Medulla oblongata (tissue), 1 donor: Measurements from ENCODE around the gene SLC38A1.
A peak's percentile ranks its signal among the peaks of the same experiment; 100 is the strongest.
"Not testable (repeated sequence)": the region's sequence is repeated elsewhere in the genome, so short reads cannot be mapped to it uniquely, and the experiment has no call there.

ENCODE experiments used
- DNase-seq: peaks from one replicate; pipeline ENCODE4 v3.0.0-alpha.2; 2015; ENCODE audit errors: extremely low spot score

SLC38A1 gene

GRCh38 chr12:46207644-46208043 lies 61.2 kb downstream of the SLC38A1 start:
- DNase-seq, result no peak

GRCh38 chr12:46206471-46206870 lies 62.4 kb downstream of the SLC38A1 start:
- DNase-seq, result no peak

GRCh38 chr12:46205294-46205693 lies 63.5 kb downstream of the SLC38A1 start:
- no peak for DNase-seq

GRCh38 chr12:46201284-46201789 lies 67.5 kb downstream of the SLC38A1 start:
- no peak for DNase-seq

GRCh38 chr12:46200551-46200950 lies 68.3 kb downstream of the SLC38A1 start:
- no peak for DNase-seq

GRCh38 chr12:46198913-46199312 lies 69.9 kb downstream of the SLC38A1 start:
- no peak for DNase-seq

- DNase-seq, result no peak
Observed at GRCh38 chr12:46197883-46198282, 71.0 kb downstream of the SLC38A1 start.

GRCh38 chr12:46190533-46190932 lies 78.3 kb downstream of the SLC38A1 start:
- DNase-seq, result not testable (repeated sequence)

- no peak for DNase-seq
Observed at GRCh38 chr12:46188170-46188569, 80.7 kb downstream of the SLC38A1 start.

- DNase-seq, result peak; percentile 49
Observed at GRCh38 chr12:46187023-46187422, 81.8 kb downstream of the SLC38A1 start.

- no peak for DNase-seq
Observed at GRCh38 chr12:46186088-46186487, 82.8 kb downstream of the SLC38A1 start.

GRCh38 chr12:46185686-46186085 lies 83.2 kb downstream of the SLC38A1 start:
- DNase-seq, result no peak

- no peak for DNase-seq
Observed at GRCh38 chr12:46184798-46185595, 83.8 kb downstream of the SLC38A1 start.

- DNase-seq, result no peak
Observed at GRCh38 chr12:46183112-46183511, 85.7 kb downstream of the SLC38A1 start.

- no peak for DNase-seq
Observed at GRCh38 chr12:46181465-46181864, 87.4 kb downstream of the SLC38A1 start.

- DNase-seq, result no peak
Observed at GRCh38 chr12:46179693-46180452, 89.0 kb downstream of the SLC38A1 start.

GRCh38 chr12:46177837-46178608 lies 90.8 kb downstream of the SLC38A1 start:
- no peak for DNase-seq

- no peak for DNase-seq
Observed at GRCh38 chr12:46177025-46177424, 91.8 kb downstream of the SLC38A1 start.

GRCh38 chr12:46174919-46175318 lies 93.9 kb downstream of the SLC38A1 start:
- no peak for DNase-seq

- DNase-seq, result no peak
Observed at GRCh38 chr12:46174061-46174662, 94.7 kb downstream of the SLC38A1 start.

GRCh38 chr12:46168426-46168825 lies 100.4 kb downstream of the SLC38A1 start:
- DNase-seq, result no peak

- DNase-seq, result no peak
Observed at GRCh38 chr12:46167412-46167811, 101.4 kb downstream of the SLC38A1 start.
